PC-3 (cell line): ENCODE measurements around the gene SAMM50.

Experiments
- EZH2 ChIP-seq: fragments of 300-600 bp; sonication (generic); IDR thresholded peaks from one replicate; pipeline ENCODE4 v1.6.1; 2017; ENCODE audit warnings: antibody characterized with exemption, mild to moderate bottlenecking, low read length; ENCODE audit not compliant: unreplicated experiment
- EZH2phosphoT487 ChIP-seq: fragments of 300-600 bp; sonication (generic); IDR thresholded peaks from 2 replicates; pipeline ENCODE4 v1.6.1; 2018; ENCODE audit warnings: mild to moderate bottlenecking, antibody characterized with exemption, low read length, borderline replicate concordance
- TF ChIP-seq, protein P1 (sequence below): fragments of 300-600 bp; sonication (generic); conservative IDR thresholded peaks from 2 replicates; pipeline ENCODE4 v1.5.1; 2017; ENCODE audit warnings: antibody characterized with exemption, low read depth, mild to moderate bottlenecking, low read length

DNA sequence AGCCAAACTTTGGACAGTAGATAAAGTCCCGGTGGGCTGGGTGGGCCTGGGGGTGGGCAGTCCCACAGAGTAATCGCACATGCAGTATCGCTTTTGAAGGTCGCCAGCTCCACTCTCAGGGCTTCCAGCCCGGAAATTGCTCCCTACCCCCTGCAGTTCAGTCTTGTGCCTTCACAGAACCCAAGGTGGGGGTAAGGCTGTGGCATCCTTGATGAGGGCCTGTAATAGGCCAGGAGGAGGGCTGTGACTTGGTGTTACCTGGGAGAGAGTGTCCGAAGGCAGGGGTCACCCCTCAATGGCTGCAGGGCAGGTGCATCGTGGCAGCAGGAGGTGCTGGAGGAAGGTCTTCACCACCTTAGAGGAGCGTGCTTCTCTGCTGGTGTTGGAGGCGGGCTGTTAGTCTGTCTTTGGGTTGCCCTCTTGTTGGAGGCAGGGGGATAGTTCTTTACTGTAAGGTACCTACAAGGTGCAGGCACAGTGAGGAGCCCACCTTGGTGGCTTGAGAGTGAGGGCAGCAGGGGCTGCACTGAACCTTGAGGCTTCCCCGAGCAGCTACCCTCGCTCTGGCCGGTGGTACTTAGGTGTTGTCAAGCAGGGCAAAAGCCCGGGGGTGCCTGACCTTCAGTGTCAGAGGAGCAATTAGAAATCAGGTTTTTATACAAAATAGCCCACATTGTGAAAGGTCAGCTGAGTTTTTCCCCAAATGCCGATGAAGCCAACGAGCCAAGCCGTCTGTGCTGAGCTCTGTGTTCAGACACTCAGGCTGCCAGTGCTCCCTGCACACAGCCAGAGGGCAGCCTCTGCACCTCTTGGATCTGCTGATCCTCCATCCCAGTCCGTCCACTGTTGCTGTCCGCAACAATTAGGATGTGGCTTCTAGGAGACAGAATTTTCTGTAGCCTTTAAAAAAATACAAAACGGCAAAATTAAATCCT, 21.9 kb downstream of the SAMM50 start:
- TF ChIP-seq, protein P1, sequence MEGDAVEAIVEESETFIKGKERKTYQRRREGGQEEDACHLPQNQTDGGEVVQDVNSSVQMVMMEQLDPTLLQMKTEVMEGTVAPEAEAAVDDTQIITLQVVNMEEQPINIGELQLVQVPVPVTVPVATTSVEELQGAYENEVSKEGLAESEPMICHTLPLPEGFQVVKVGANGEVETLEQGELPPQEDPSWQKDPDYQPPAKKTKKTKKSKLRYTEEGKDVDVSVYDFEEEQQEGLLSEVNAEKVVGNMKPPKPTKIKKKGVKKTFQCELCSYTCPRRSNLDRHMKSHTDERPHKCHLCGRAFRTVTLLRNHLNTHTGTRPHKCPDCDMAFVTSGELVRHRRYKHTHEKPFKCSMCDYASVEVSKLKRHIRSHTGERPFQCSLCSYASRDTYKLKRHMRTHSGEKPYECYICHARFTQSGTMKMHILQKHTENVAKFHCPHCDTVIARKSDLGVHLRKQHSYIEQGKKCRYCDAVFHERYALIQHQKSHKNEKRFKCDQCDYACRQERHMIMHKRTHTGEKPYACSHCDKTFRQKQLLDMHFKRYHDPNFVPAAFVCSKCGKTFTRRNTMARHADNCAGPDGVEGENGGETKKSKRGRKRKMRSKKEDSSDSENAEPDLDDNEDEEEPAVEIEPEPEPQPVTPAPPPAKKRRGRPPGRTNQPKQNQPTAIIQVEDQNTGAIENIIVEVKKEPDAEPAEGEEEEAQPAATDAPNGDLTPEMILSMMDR, result no peak
- TF ChIP-seq EZH2phosphoT487, result no peak
- no peak for TF ChIP-seq EZH2
